Measurements from ENCODE around the gene IFIT1B.

Gene IFIT1B

GRCh38 chr10:89414146-89414878, 36.5 kb downstream of the IFIT1B start, which contains the start of gene IFIT5 (continued):
- TF ChIP-seq ZSCAN30 (tag by site-specific recombination; IDR thresholded peaks at IDR 0.05) (0 out of 2 replicates have a peak, but pooled peaks have one; percentile 23), ZNF335 (tag by site-specific recombination; conservative IDR thresholded peaks at IDR 0.05) (peak; percentile 80), ZBTB11 (tag by site-specific recombination; conservative IDR thresholded peaks at IDR 0.05; ENCODE audit: low read depth) (0 out of 2 replicates have a peak, but pooled peaks have one; percentile 7)

DNA sequence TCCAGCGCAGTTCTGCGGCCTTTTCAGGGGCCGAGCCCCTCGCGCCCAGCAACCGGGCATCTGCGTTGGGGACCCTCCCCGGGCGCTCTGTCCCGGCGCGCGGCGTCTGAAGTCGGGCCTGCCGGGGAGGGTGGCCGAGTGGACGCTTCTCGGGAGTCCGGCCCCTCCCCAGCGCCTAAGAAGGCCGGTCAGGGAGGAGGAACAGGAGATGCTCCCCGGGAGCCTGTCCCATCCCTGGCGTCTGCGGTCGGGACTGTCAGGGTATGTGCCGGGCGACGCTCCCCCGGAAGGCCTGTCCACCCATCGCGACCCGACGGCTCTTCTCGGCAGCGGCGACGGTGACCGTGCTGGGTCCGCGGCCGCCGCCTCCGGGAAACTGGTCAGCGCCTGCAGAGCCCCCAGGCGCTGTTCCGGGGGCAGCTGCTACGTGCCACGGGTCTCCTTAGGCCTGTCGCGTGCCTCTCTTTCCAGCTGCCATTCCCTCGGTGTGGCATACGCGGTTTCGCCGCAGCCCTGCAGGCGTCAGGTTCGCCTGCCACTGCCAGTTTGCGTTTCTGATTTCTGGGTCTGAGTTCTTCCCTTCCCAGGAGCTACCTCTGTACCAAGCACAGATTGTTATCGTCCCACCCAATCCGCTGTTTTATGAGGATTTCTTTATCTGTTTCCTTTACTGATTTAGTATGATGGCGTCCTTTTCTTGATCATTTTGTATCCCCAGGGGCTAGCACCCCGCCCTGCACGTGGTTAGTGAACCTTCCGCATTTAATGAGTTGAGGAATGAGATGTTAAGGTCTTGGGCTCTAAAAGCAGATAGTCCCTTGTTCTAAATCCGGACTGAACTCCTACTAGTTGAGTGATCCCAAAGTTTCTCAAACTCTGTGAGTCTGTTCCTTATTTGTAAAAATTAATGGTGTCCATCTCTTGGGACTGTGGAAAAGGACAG, 37.3 kb downstream of the IFIT1B start:
- Histone ChIP-seq H3K4me3 (ENCODE audit: low read depth, low read length) (peak overlapping the region; percentile 74), H3K27ac (ENCODE audit: extremely low read depth, low read depth, low read length) (peak overlapping the region; percentile 68), H3K36me3 (ENCODE audit: control insufficient read depth in 2 of 2, insufficient read depth in 1 of 2, low read length in 2 of 2) (peaks cover 7 to 15% of the 10 kb centered on the region in 2 experiments), H3K9me3 (ENCODE audit: control insufficient read depth, insufficient read depth, low read depth, low read length) (no peaks in the 10 kb centered on the region), H3K4me1 (ENCODE audit: control insufficient read depth, insufficient read depth, low read length) (peaks cover 6% of the 10 kb centered on the region; the same call in 1 of the 2 replicates)
- CTCF ChIA-PET = interaction anchor here (1.0 to 1.3 kb wide), 2 partner anchors 39 to 148 kb away, joined by 3 to 4 read pairs; no protein-coding TSS in a partner anchor
- POLR2A ChIA-PET = no interaction called here
- no peak for TF ChIP-seq ZNF677 (tag by site-specific recombination; IDR thresholded peaks at IDR 0.05)
- TF ChIP-seq KLF1 (tag by site-specific recombination; IDR thresholded peaks at IDR 0.05) = peak; percentile 50; the same call in 1 of the 2 replicates
- TF ChIP-seq, protein P1, sequence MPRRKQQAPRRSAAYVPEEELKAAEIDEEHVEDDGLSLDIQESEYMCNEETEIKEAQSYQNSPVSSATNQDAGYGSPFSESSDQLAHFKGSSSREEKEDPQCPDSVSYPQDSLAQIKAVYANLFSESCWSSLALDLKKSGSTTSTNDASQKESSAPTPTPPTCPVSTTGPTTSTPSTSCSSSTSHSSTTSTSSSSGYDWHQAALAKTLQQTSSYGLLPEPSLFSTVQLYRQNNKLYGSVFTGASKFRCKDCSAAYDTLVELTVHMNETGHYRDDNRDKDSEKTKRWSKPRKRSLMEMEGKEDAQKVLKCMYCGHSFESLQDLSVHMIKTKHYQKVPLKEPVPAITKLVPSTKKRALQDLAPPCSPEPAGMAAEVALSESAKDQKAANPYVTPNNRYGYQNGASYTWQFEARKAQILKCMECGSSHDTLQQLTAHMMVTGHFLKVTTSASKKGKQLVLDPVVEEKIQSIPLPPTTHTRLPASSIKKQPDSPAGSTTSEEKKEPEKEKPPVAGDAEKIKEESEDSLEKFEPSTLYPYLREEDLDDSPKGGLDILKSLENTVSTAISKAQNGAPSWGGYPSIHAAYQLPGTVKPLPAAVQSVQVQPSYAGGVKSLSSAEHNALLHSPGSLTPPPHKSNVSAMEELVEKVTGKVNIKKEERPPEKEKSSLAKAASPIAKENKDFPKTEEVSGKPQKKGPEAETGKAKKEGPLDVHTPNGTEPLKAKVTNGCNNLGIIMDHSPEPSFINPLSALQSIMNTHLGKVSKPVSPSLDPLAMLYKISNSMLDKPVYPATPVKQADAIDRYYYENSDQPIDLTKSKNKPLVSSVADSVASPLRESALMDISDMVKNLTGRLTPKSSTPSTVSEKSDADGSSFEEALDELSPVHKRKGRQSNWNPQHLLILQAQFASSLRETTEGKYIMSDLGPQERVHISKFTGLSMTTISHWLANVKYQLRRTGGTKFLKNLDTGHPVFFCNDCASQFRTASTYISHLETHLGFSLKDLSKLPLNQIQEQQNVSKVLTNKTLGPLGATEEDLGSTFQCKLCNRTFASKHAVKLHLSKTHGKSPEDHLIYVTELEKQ (tag by site-specific recombination; IDR thresholded peaks at IDR 0.05; ENCODE audit: borderline replicate concordance) = no peak
- TF ChIP-seq YY1 (tag by site-specific recombination; IDR thresholded peaks at IDR 0.05) = peak; percentile 30
- peak; percentile 94 for TF ChIP-seq ZBTB20 (tag by site-specific recombination; IDR thresholded peaks at IDR 0.05)
- TF ChIP-seq ZNF112 (tag by site-specific recombination; IDR thresholded peaks at IDR 0.05) = no peak
- peak; percentile 79; the same call in 1 of the 2 replicates for TF ChIP-seq ZNF600 (tag by site-specific recombination; IDR thresholded peaks at IDR 0.05)
- TF ChIP-seq ZNF221 (tag by site-specific recombination; IDR thresholded peaks at IDR 0.05; ENCODE audit: borderline replicate concordance) = no peak
- TF ChIP-seq ZNF366 (tag by site-specific recombination; conservative IDR thresholded peaks at IDR 0.05) = no peak
- TF ChIP-seq KLF10 (tag by site-specific recombination; IDR thresholded peaks at IDR 0.05) = no peak
- TF ChIP-seq ZNF561 (tag by site-specific recombination; IDR thresholded peaks at IDR 0.05; ENCODE audit: borderline replicate concordance) = no peak
- TF ChIP-seq TCF7L2 (IDR thresholded peaks at IDR 0.05; ENCODE audit: borderline replicate concordance, low read depth, low read length) = no peak
- no peak for TF ChIP-seq ZNF791 (tag by site-specific recombination; IDR thresholded peaks at IDR 0.05)
- TF ChIP-seq ZNF223 (tag by site-specific recombination; IDR thresholded peaks at IDR 0.05) = no peak
- TF ChIP-seq, protein P2, sequence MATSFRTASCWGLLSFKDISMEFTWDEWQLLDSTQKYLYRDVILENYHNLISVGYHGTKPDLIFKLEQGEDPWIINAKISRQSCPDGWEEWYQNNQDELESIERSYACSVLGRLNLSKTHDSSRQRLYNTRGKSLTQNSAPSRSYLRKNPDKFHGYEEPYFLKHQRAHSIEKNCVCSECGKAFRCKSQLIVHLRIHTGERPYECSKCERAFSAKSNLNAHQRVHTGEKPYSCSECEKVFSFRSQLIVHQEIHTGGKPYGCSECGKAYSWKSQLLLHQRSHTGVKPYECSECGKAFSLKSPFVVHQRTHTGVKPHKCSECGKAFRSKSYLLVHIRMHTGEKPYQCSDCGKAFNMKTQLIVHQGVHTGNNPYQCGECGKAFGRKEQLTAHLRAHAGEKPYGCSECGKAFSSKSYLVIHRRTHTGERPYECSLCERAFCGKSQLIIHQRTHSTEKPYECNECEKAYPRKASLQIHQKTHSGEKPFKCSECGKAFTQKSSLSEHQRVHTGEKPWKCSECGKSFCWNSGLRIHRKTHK (tag by site-specific recombination; IDR thresholded peaks at IDR 0.05) = no peak
- 0 out of 2 replicates have a peak, but pooled peaks have one; percentile 12 for TF ChIP-seq HOXD13 (CRISPR knock-in tag; IDR thresholded peaks at IDR 0.05; ENCODE audit: borderline replicate concordance)
- TF ChIP-seq ZNF473 (tag by site-specific recombination; IDR thresholded peaks at IDR 0.05) = no peak
- TF ChIP-seq ZNF266 (tag by site-specific recombination; IDR thresholded peaks at IDR 0.05; ENCODE audit: low read depth) = no peak
- TF ChIP-seq ZNF146 (tag by site-specific recombination; IDR thresholded peaks at IDR 0.05) = no peak
- TF ChIP-seq PRDM1 (tag by site-specific recombination; IDR thresholded peaks at IDR 0.05) = no peak
- TF ChIP-seq OVOL3 (tag by site-specific recombination; IDR thresholded peaks at IDR 0.05) = no peak
- TF ChIP-seq BCL11B (tag by site-specific recombination; IDR thresholded peaks at IDR 0.05; ENCODE audit: low read depth) = no peak
- TF ChIP-seq GLIS1 (tag by site-specific recombination; IDR thresholded peaks at IDR 0.05) = no peak
- no peak for TF ChIP-seq ZNF660 (tag by site-specific recombination; IDR thresholded peaks at IDR 0.05)
